ENCODE results near the gene ZNF414. TPM values are rescaled to one million over a fixed set of nuclear protein-coding genes. Genes with fewer than 3 reads are reported as not detected.
A peak's percentile ranks its signal among the peaks of the same experiment; 100 is the strongest.

The ZNF414 gene
- total and polyA plus RNA-seq, 10 of the 15 experiments (the other 5 are each of a cell fraction or from before 2014, with no cell fraction given): 0.16 to 23.7 (median 5.3) TPM; not detected in 1

DNA sequence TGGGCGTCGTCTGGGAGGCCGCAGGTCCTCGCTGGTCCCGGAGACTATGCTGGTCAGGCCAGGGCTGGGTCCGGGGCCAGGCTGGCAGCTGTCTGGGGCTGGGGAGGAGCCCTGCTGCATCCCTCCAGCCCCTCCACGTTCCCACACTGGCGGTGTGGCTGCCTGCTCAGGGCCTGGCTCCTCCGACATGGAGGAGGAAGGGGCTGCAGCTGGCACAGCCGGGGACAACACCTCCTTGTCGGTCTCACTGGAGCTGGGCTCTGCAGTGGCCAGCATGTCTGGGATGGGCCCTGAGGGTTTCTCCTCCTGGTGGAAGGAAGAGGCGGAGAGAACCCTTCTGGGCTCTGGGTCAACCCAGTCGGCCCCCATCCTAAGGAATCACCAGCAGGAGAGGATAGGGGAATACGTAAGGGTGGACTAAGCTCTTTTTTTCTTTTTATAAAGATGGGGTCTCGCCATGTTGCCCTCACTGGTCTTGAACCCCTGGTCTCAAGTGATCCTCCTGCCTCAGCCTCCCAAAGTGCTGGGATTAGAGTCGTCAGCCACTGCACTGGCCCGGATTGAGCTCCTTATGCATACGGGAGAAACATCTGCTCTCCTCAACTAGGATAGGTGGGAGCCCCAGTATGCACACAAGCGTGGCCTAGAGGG, 806 bp downstream of the ZNF414 start:
- H3K4me3 ChIP-seq: peak overlapping the region; percentile 67
- in situ Hi-C loops (cut with MboI) (no loop called here), intact Hi-C loops (cut with micrococcal nuclease; ENCODE audit: unreplicated experiment) (no loop called here)
- H3K27ac ChIP-seq (ENCODE audit: control insufficient read depth, insufficient read depth): peak overlapping the region; percentile 97
- H3K4me2 ChIP-seq (ENCODE audit: control insufficient read depth, insufficient read depth): peak overlapping the region; percentile 97
- ATAC-seq (no peak), FAIRE-seq (no peak), DNase-seq (ENCODE audit: low read depth, low spot score) (no peak)
- RAD21 ChIA-PET (ENCODE audit: unreplicated experiment): interaction anchor here (1.2 to 2.5 kb wide), 7 partner anchors 63 to 123 kb away, joined by 3 to 17 read pairs (median 5); partner anchors contain the start of genes MARCHF2, MYO1F and RAB11B
- H3K4me1 ChIP-seq (ENCODE audit: control insufficient read depth, insufficient read depth, low read length): peaks cover 11% of the 10 kb centered on the region; the same call in 1 of the 2 replicates
- no peaks in the 10 kb centered on the region for H3K9me3 ChIP-seq (replicated peaks; ENCODE audit: control insufficient read depth, insufficient read depth, low read length)
- WGBS (ENCODE audit: insufficient coverage, insufficient replicate concordance, low lambda C conversion rate, missing lambda C conversion rate): 57% methylated on average over 19 of the region's 19 CpGs
- no peaks in the 10 kb centered on the region for H3K36me3 ChIP-seq (ENCODE audit: control insufficient read depth in 2 of 2, insufficient read depth in 2 of 2, low read length in 1 of 2)
- POLR2A ChIA-PET: interaction anchor here (0.6 to 2.0 kb wide), 9 partner anchors 7 to 123 kb away, joined by 3 to 11 read pairs (median 6); partner anchors contain the start of genes HNRNPM, MARCHF2, MYO1F and RAB11B
- H3K9ac ChIP-seq (ENCODE audit: control insufficient read depth, insufficient read depth, low read length): peak overlapping the region; percentile 86
- CTCF ChIA-PET: interaction anchor here (0.6 to 1.9 kb wide), 10 partner anchors 64 to 636 kb away, joined by 3 to 18 read pairs (median 4); partner anchors contain the start of genes HNRNPM, MARCHF2, RAB11B and TIMM44
- H3K79me2 ChIP-seq (ENCODE audit: control insufficient read depth, insufficient read depth, low read length): peaks cover 2% of the 10 kb centered on the region
- peak overlapping the region; percentile 79 for H2AFZ ChIP-seq (ENCODE audit: control insufficient read depth, low read depth, low read length)
- SMC1A ChIA-PET (ENCODE audit: uncharacterized antibody, unreplicated experiment): interaction anchor here (0.8 to 1.5 kb wide), 5 partner anchors 14 to 101 kb away, joined by 3 to 5 read pairs (median 4); partner anchors contain the start of gene HNRNPM
- H4K20me1 ChIP-seq (ENCODE audit: control insufficient read depth, insufficient read depth): no peaks in the 10 kb centered on the region
- TF ChIP-seq NR2C2 (IDR thresholded peaks at IDR 0.05; ENCODE audit: borderline replicate concordance, control insufficient read depth, insufficient read length, low read depth): no peak
- 0 out of 2 replicates have a peak, but pooled peaks have one; percentile 19 for TF ChIP-seq TARDBP (IDR thresholded peaks at IDR 0.05; ENCODE audit: borderline replicate concordance)
- TF ChIP-seq POLR2A (IDR thresholded peaks at IDR 0.05; ENCODE audit: low read depth, low read length): 0 out of 2 replicates have a peak, but pooled peaks have one; percentile 30
- TF ChIP-seq, protein P1, sequence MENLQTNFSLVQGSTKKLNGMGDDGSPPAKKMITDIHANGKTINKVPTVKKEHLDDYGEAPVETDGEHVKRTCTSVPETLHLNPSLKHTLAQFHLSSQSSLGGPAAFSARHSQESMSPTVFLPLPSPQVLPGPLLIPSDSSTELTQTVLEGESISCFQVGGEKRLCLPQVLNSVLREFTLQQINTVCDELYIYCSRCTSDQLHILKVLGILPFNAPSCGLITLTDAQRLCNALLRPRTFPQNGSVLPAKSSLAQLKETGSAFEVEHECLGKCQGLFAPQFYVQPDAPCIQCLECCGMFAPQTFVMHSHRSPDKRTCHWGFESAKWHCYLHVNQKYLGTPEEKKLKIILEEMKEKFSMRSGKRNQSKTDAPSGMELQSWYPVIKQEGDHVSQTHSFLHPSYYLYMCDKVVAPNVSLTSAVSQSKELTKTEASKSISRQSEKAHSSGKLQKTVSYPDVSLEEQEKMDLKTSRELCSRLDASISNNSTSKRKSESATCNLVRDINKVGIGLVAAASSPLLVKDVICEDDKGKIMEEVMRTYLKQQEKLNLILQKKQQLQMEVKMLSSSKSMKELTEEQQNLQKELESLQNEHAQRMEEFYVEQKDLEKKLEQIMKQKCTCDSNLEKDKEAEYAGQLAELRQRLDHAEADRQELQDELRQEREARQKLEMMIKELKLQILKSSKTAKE (IDR thresholded peaks at IDR 0.05; ENCODE audit: low read depth, poor library complexity, severe bottlenecking): no peak
- BruUV-seq (replicated peaks): no TSS peak
- no peaks in the 10 kb centered on the region for H3K27me3 ChIP-seq (replicated peaks in 1 of 2; ENCODE audit: control insufficient read depth in 2 of 2, insufficient read depth in 2 of 2, low read length in 1 of 2)

Data from GM12878 (cell line).